Activated T-helper 17 cell treated with anti-CD3 and anti-CD28 coated beads, Interleukin-2, amount 50 U/mL, for 72 hours (primary cell): ENCODE data around the gene KIF21B. TPM values are rescaled to one million over a fixed set of nuclear protein-coding genes. Genes with fewer than 3 reads are reported as not detected.

Experiments used
- ATAC-seq: fragments of 150-1000 bp; cut with Tn5 transposase; replicated peaks from 2 replicates; pipeline ENCODE4 v1.10.0; 2021; ENCODE audit warnings: mild to moderate bottlenecking, moderate library complexity
- H3K27ac Mint-ChIP-seq: one replicate; pipeline ENCODE4 v1.8.0; 2022; ENCODE audit warnings: mixed read lengths
- H3K27me3 Mint-ChIP-seq: one replicate; pipeline ENCODE4 v1.8.0; 2022; ENCODE audit warnings: mixed read lengths
- H3K36me3 Mint-ChIP-seq: one replicate; pipeline ENCODE4 v1.8.0; 2022; ENCODE audit warnings: low read depth, mild to moderate bottlenecking, mixed read lengths
- H3K4me1 Mint-ChIP-seq: one replicate; pipeline ENCODE4 v1.8.0; 2022; ENCODE audit warnings: mixed read lengths
- H3K4me3 Mint-ChIP-seq: one replicate; pipeline ENCODE4 v1.8.0; 2022; ENCODE audit warnings: mild to moderate bottlenecking, mixed read lengths
- H3K9me3 Mint-ChIP-seq: one replicate; pipeline ENCODE4 v1.8.0; 2022; ENCODE audit warnings: mixed read lengths
- total RNA-seq, 2 donors: library from RNA; stranded (reverse); gene quantifications; one replicate each; pipeline ENCODE4 v1.2.3, GENCODE V29; 2022

The KIF21B gene
- total RNA-seq, 2 donors from 2014 or later = 64.2 to 102 TPM

GRCh38 chr1:201004732-201005131 lies 18.8 kb downstream of the KIF21B start:
- no peak overlapping the region for H3K27ac Mint-ChIP-seq
- no peaks in the 10 kb centered on the region for H3K27me3 Mint-ChIP-seq
- ATAC-seq = peak; percentile 31
- H3K4me3 Mint-ChIP-seq = no peak overlapping the region
- H3K36me3 Mint-ChIP-seq = peaks cover 9% of the 10 kb centered on the region
- no peaks in the 10 kb centered on the region for H3K9me3 Mint-ChIP-seq
- H3K4me1 Mint-ChIP-seq = peaks cover 25% of the 10 kb centered on the region

GRCh38 chr1:201004154-201004553 lies 19.4 kb downstream of the KIF21B start:
- Mint-ChIP-seq H3K27me3 (no peaks in the 10 kb centered on the region), H3K4me3 (no peak overlapping the region), H3K4me1 (peaks cover 19% of the 10 kb centered on the region), H3K36me3 (peaks cover 3% of the 10 kb centered on the region), H3K9me3 (no peaks in the 10 kb centered on the region), H3K27ac (no peak overlapping the region)
- no peak for ATAC-seq

DNA sequence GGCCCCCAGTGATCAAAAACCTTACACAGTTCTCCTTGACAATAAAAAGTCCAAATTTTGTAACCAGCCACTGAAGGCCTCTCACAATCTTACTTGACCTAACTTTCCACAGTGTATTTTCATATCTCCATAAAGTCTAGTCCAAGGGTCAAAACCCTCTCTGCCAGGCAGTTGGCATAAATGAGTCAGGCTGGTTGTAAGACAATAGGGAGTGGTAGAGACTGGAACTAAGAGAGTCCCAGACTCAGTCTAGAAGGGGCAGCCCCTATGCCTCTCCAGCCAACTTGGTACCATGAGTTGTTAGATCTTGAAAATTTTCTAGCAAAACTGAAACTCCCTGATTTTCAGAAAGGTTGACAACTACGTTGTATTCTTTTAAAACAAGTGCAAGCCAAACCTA lies 21.0 kb downstream of the KIF21B start:
- Mint-ChIP-seq H3K4me1 (peaks cover 17% of the 10 kb centered on the region), H3K36me3 (no peaks in the 10 kb centered on the region), H3K27me3 (no peaks in the 10 kb centered on the region), H3K9me3 (no peaks in the 10 kb centered on the region), H3K27ac (peak overlapping the region; percentile 66), H3K4me3 (peak overlapping the region; percentile 28)
- ATAC-seq = peak; percentile 98

- Mint-ChIP-seq H3K9me3 (no peaks in the 10 kb centered on the region), H3K27me3 (no peaks in the 10 kb centered on the region), H3K27ac (peak overlapping the region; percentile 66), H3K4me1 (peaks cover 17% of the 10 kb centered on the region), H3K36me3 (no peaks in the 10 kb centered on the region), H3K4me3 (peak overlapping the region; percentile 28)
- ATAC-seq = no peak
These were observed 21.6 kb downstream of the KIF21B start for GRCh38 chr1:201001962-201002361.

DNA sequence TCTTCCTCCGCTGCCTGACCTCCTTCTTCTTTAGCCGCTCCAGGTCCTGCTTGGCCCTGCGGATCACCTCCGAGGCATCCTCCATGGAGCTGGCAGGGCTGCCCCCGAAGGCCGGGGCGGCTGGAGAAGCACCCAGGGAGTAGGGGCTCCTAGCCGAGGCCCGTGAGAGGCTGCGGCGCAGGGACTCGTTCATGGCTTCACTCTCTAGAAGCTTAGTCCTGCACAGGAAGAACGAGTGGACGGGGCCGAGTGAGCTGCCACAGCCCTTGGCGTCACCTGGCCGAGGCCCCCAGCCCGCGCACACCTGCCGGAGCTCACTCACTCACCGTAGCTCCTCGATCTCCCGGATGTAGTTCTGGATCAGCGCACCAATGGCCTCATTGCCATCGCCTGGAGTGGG lies 23.1 kb downstream of the KIF21B start:
- Mint-ChIP-seq H3K4me3 (no peak overlapping the region), H3K27ac (no peak overlapping the region), H3K9me3 (no peaks in the 10 kb centered on the region), H3K4me1 (peaks cover 17% of the 10 kb centered on the region), H3K27me3 (no peaks in the 10 kb centered on the region), H3K36me3 (no peaks in the 10 kb centered on the region)
- no peak for ATAC-seq

DNA sequence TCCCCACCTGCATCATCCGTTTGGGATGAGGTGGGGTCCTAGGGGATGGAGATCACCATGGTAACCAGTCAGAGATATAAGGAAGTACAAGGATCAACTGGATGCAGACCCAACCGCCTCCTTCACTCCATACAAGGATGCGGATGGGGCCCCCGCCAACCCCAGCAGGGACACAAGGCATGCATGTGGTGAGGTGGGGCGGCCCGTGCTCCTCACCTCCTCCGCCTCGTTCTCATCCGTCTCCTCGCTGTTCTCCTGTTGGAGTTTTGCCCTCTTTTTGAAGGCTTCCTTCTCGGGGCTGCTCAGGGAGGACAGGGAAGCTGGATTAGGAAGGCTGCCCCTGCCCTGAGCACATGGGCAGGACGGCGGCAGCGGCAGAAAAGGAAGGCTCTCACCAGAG lies 23.8 kb downstream of the KIF21B start:
- no peaks in the 10 kb centered on the region for H3K27me3 Mint-ChIP-seq
- no peak for ATAC-seq
- H3K9me3 Mint-ChIP-seq = no peaks in the 10 kb centered on the region
- no peak overlapping the region for H3K4me3 Mint-ChIP-seq
- H3K36me3 Mint-ChIP-seq = no peaks in the 10 kb centered on the region
- H3K27ac Mint-ChIP-seq = peak overlapping the region; percentile 67
- peaks cover 17% of the 10 kb centered on the region for H3K4me1 Mint-ChIP-seq

- no peak overlapping the region for H3K27ac Mint-ChIP-seq
- H3K4me3 Mint-ChIP-seq = no peak overlapping the region
- peaks cover 7% of the 10 kb centered on the region for H3K36me3 Mint-ChIP-seq
- no peak for ATAC-seq
- peaks cover 17% of the 10 kb centered on the region for H3K4me1 Mint-ChIP-seq
- no peaks in the 10 kb centered on the region for H3K9me3 Mint-ChIP-seq
- no peaks in the 10 kb centered on the region for H3K27me3 Mint-ChIP-seq
These were observed 25.2 kb downstream of the KIF21B start for GRCh38 chr1:200998323-200998722.

- no peaks in the 10 kb centered on the region for H3K4me1 Mint-ChIP-seq
- no peaks in the 10 kb centered on the region for H3K27me3 Mint-ChIP-seq
- ATAC-seq = no peak
- peaks cover 65% of the 10 kb centered on the region for H3K36me3 Mint-ChIP-seq
- H3K4me3 Mint-ChIP-seq = no peak overlapping the region
- no peak overlapping the region for H3K27ac Mint-ChIP-seq
- no peaks in the 10 kb centered on the region for H3K9me3 Mint-ChIP-seq
These were observed 31.0 kb downstream of the KIF21B start for GRCh38 chr1:200992382-200993048.

DNA sequence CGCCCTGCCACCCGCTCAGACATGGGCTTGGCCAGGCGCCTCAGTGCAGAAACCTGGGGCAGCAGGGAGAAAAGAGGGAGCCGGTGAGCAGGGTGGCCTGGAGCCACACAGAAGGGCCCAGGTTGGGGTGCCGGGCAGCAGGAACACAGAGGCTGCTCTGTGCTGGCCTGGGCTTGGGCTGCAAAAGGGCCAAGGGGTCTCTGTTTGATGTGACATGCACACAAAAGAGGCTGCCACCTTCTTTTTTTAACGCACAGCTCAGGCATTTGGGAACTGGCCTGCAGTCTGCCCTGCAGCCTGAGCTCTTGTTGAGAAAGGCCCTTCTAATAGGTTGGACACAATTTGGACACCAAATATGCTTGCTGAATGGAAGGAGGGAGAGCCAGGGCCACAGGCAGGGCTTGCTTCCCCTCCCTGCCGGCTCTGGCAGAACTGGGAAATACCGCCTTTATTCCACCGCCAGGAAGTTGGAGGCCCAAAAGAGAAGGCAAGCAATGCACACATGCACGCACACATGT lies 32.4 kb downstream of the KIF21B start:
- H3K4me1 Mint-ChIP-seq = no peaks in the 10 kb centered on the region
- ATAC-seq = no peak
- no peak overlapping the region for H3K4me3 Mint-ChIP-seq
- no peaks in the 10 kb centered on the region for H3K9me3 Mint-ChIP-seq
- H3K36me3 Mint-ChIP-seq = peaks cover 79% of the 10 kb centered on the region
- no peak overlapping the region for H3K27ac Mint-ChIP-seq
- no peaks in the 10 kb centered on the region for H3K27me3 Mint-ChIP-seq

- Mint-ChIP-seq H3K36me3 (peaks cover 89% of the 10 kb centered on the region), H3K9me3 (no peaks in the 10 kb centered on the region), H3K4me1 (no peaks in the 10 kb centered on the region), H3K4me3 (no peak overlapping the region), H3K27ac (no peak overlapping the region), H3K27me3 (no peaks in the 10 kb centered on the region)
- no peak for ATAC-seq
These were observed 33.4 kb downstream of the KIF21B start for GRCh38 chr1:200990114-200990513.

- H3K9me3 Mint-ChIP-seq = no peaks in the 10 kb centered on the region
- no peak overlapping the region for H3K4me3 Mint-ChIP-seq
- no peaks in the 10 kb centered on the region for H3K27me3 Mint-ChIP-seq
- no peaks in the 10 kb centered on the region for H3K4me1 Mint-ChIP-seq
- ATAC-seq = no peak
- peaks cover 97% of the 10 kb centered on the region for H3K36me3 Mint-ChIP-seq
- peak overlapping the region; percentile 61 for H3K27ac Mint-ChIP-seq
These were observed 34.2 kb downstream of the KIF21B start for GRCh38 chr1:200989337-200989736.

DNA sequence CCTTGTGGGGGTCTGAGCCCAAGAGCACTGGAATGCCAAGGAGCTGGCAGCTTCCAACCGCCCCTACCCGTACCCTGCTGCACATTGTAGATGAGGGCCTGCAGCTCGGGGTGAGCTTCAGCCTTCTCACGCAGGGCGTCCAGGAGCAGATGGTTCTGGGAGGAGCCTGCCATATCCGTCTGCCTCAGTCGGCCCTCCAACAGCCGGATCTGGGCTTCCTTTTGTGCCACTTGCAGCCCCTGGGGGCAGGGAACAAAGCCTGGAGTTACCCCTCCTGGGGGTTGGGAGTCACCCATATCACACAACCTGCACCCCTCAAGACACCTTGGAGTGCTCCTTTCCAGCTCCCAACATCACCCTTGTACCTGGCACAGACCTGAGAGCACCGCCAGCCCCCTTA lies 34.8 kb downstream of the KIF21B start:
- Mint-ChIP-seq H3K4me1 (no peaks in the 10 kb centered on the region), H3K36me3 (peaks cover 99% of the 10 kb centered on the region), H3K9me3 (no peaks in the 10 kb centered on the region), H3K27me3 (no peaks in the 10 kb centered on the region), H3K27ac (peak overlapping the region; percentile 61), H3K4me3 (no peak overlapping the region)
- no peak for ATAC-seq

- no peaks in the 10 kb centered on the region for H3K27me3 Mint-ChIP-seq
- H3K4me1 Mint-ChIP-seq = no peaks in the 10 kb centered on the region
- H3K27ac Mint-ChIP-seq = no peak overlapping the region
- no peak for ATAC-seq
- no peak overlapping the region for H3K4me3 Mint-ChIP-seq
- peaks cover 99% of the 10 kb centered on the region for H3K36me3 Mint-ChIP-seq
- H3K9me3 Mint-ChIP-seq = no peaks in the 10 kb centered on the region
These were observed 38.0 kb downstream of the KIF21B start for GRCh38 chr1:200985481-200985880.

- H3K9me3 Mint-ChIP-seq = no peaks in the 10 kb centered on the region
- no peak overlapping the region for H3K4me3 Mint-ChIP-seq
- no peak overlapping the region for H3K27ac Mint-ChIP-seq
- H3K27me3 Mint-ChIP-seq = no peaks in the 10 kb centered on the region
- ATAC-seq = no peak
- no peaks in the 10 kb centered on the region for H3K4me1 Mint-ChIP-seq
- peaks cover 99% of the 10 kb centered on the region for H3K36me3 Mint-ChIP-seq
These were observed 40.4 kb downstream of the KIF21B start for GRCh38 chr1:200983035-200983561.

- Mint-ChIP-seq H3K27ac (no peak overlapping the region), H3K27me3 (no peaks in the 10 kb centered on the region), H3K4me3 (no peak overlapping the region), H3K4me1 (no peaks in the 10 kb centered on the region), H3K9me3 (no peaks in the 10 kb centered on the region), H3K36me3 (peaks cover 99% of the 10 kb centered on the region)
- ATAC-seq = no peak
These were observed 41.2 kb downstream of the KIF21B start for GRCh38 chr1:200982071-200982945.
